ENCODE data around the gene SATB1.

Gene SATB1

GRCh38 chr3:18416332-18416731, 8.8 kb downstream of the SATB1 start:
- no peak overlapping the region for H3K4me3 ChIP-seq (ENCODE audit: low read length)
- H3K27me3 ChIP-seq (ENCODE audit: insufficient read depth, low read length) = no peaks in the 10 kb centered on the region
- no peak overlapping the region for H3K27ac ChIP-seq (ENCODE audit: low read length)
- H3K36me3 ChIP-seq (ENCODE audit: insufficient read depth, low read depth, low read length) = peaks cover 53% of the 10 kb centered on the region
- no peaks in the 10 kb centered on the region for H3K4me1 ChIP-seq (ENCODE audit: insufficient read depth, low read length)
- H3K9me3 ChIP-seq (ENCODE audit: insufficient read depth, low read depth, low read length) = no peaks in the 10 kb centered on the region
- H3K9ac ChIP-seq (ENCODE audit: low read depth, low read length) = no peak overlapping the region

GRCh38 chr3:18415839-18416238, 9.3 kb downstream of the SATB1 start:
- no peaks in the 10 kb centered on the region for H3K4me1 ChIP-seq (ENCODE audit: insufficient read depth, low read length)
- no peak overlapping the region for H3K27ac ChIP-seq (ENCODE audit: low read length)

GRCh38 chr3:18415167-18415566, 10.0 kb downstream of the SATB1 start:
- no peaks in the 10 kb centered on the region for H3K9me3 ChIP-seq (ENCODE audit: insufficient read depth, low read depth, low read length)
- no peaks in the 10 kb centered on the region for H3K4me1 ChIP-seq (ENCODE audit: insufficient read depth, low read length)
- no peak overlapping the region for H3K4me3 ChIP-seq (ENCODE audit: low read length)
- H3K27me3 ChIP-seq (ENCODE audit: insufficient read depth, low read length) = no peaks in the 10 kb centered on the region
- H3K27ac ChIP-seq (ENCODE audit: low read length) = no peak overlapping the region
- H3K36me3 ChIP-seq (ENCODE audit: insufficient read depth, low read depth, low read length) = peaks cover 49% of the 10 kb centered on the region
- no peak overlapping the region for H3K9ac ChIP-seq (ENCODE audit: low read depth, low read length)

More at GRCh38 chr3:18415839-18416238, 9.3 kb downstream of the SATB1 start:
- no peak overlapping the region for H3K9ac ChIP-seq (ENCODE audit: low read depth, low read length)
- H3K27me3 ChIP-seq (ENCODE audit: insufficient read depth, low read length) = no peaks in the 10 kb centered on the region
- H3K36me3 ChIP-seq (ENCODE audit: insufficient read depth, low read depth, low read length) = peaks cover 53% of the 10 kb centered on the region
- H3K4me3 ChIP-seq (ENCODE audit: low read length) = no peak overlapping the region
- no peaks in the 10 kb centered on the region for H3K9me3 ChIP-seq (ENCODE audit: insufficient read depth, low read depth, low read length)

GRCh38 chr3:18412684-18413083, 12.5 kb downstream of the SATB1 start:
- Histone ChIP-seq H3K9ac (ENCODE audit: low read depth, low read length) (no peak overlapping the region), H3K9me3 (ENCODE audit: insufficient read depth, low read depth, low read length) (no peaks in the 10 kb centered on the region), H3K27me3 (ENCODE audit: insufficient read depth, low read length) (no peaks in the 10 kb centered on the region), H3K4me1 (ENCODE audit: insufficient read depth, low read length) (peaks cover 2% of the 10 kb centered on the region; the same call in 1 of the 2 replicates), H3K36me3 (ENCODE audit: insufficient read depth, low read depth, low read length) (peaks cover 34% of the 10 kb centered on the region), H3K4me3 (ENCODE audit: low read length) (no peak overlapping the region), H3K27ac (ENCODE audit: low read length) (no peak overlapping the region)

GRCh38 chr3:18411541-18411940, 13.6 kb downstream of the SATB1 start:
- Histone ChIP-seq H3K9ac (ENCODE audit: low read depth, low read length) (no peak overlapping the region), H3K36me3 (ENCODE audit: insufficient read depth, low read depth, low read length) (peaks cover 26% of the 10 kb centered on the region), H3K27me3 (ENCODE audit: insufficient read depth, low read length) (no peaks in the 10 kb centered on the region), H3K9me3 (ENCODE audit: insufficient read depth, low read depth, low read length) (no peaks in the 10 kb centered on the region), H3K27ac (ENCODE audit: low read length) (no peak overlapping the region), H3K4me3 (ENCODE audit: low read length) (no peak overlapping the region), H3K4me1 (ENCODE audit: insufficient read depth, low read length) (peaks cover 2% of the 10 kb centered on the region; the same call in 1 of the 2 replicates)

GRCh38 chr3:18410205-18410604, 14.9 kb downstream of the SATB1 start:
- H3K9me3 ChIP-seq (ENCODE audit: insufficient read depth, low read depth, low read length) = no peaks in the 10 kb centered on the region
- peaks cover 2% of the 10 kb centered on the region; the same call in 1 of the 2 replicates for H3K4me1 ChIP-seq (ENCODE audit: insufficient read depth, low read length)
- no peaks in the 10 kb centered on the region for H3K27me3 ChIP-seq (ENCODE audit: insufficient read depth, low read length)
- peaks cover 13% of the 10 kb centered on the region; the same call in 1 of the 2 replicates for H3K36me3 ChIP-seq (ENCODE audit: insufficient read depth, low read depth, low read length)
- no peak overlapping the region for H3K27ac ChIP-seq (ENCODE audit: low read length)
- H3K9ac ChIP-seq (ENCODE audit: low read depth, low read length) = no peak overlapping the region
- no peak overlapping the region for H3K4me3 ChIP-seq (ENCODE audit: low read length)

- Histone ChIP-seq H3K4me1 (ENCODE audit: insufficient read depth, low read length) (peaks cover 2% of the 10 kb centered on the region; the same call in 1 of the 2 replicates), H3K27ac (ENCODE audit: low read length) (no peak overlapping the region), H3K36me3 (ENCODE audit: insufficient read depth, low read depth, low read length) (peaks cover 7% of the 10 kb centered on the region; the same call in 1 of the 2 replicates), H3K4me3 (ENCODE audit: low read length) (no peak overlapping the region), H3K9me3 (ENCODE audit: insufficient read depth, low read depth, low read length) (no peaks in the 10 kb centered on the region), H3K27me3 (ENCODE audit: insufficient read depth, low read length) (no peaks in the 10 kb centered on the region), H3K9ac (ENCODE audit: low read depth, low read length) (no peak overlapping the region)
These were observed 15.9 kb downstream of the SATB1 start for GRCh38 chr3:18409266-18409665.

GRCh38 chr3:18405141-18405540, 20.0 kb downstream of the SATB1 start:
- no peaks in the 10 kb centered on the region for H3K27me3 ChIP-seq (ENCODE audit: insufficient read depth, low read length)
- no peak overlapping the region for H3K27ac ChIP-seq (ENCODE audit: low read length)
- H3K9ac ChIP-seq (ENCODE audit: low read depth, low read length) = no peak overlapping the region
- no peak overlapping the region for H3K4me3 ChIP-seq (ENCODE audit: low read length)
- peaks cover 2% of the 10 kb centered on the region; the same call in 1 of the 2 replicates for H3K4me1 ChIP-seq (ENCODE audit: insufficient read depth, low read length)
- no peaks in the 10 kb centered on the region for H3K9me3 ChIP-seq (ENCODE audit: insufficient read depth, low read depth, low read length)
- H3K36me3 ChIP-seq (ENCODE audit: insufficient read depth, low read depth, low read length) = no peaks in the 10 kb centered on the region

- Histone ChIP-seq H3K27me3 (ENCODE audit: insufficient read depth, low read length) (no peaks in the 10 kb centered on the region), H3K27ac (ENCODE audit: low read length) (no peak overlapping the region), H3K4me1 (ENCODE audit: insufficient read depth, low read length) (no peaks in the 10 kb centered on the region; the same call in 1 of the 2 replicates), H3K9ac (ENCODE audit: low read depth, low read length) (no peak overlapping the region), H3K4me3 (ENCODE audit: low read length) (no peak overlapping the region), H3K9me3 (ENCODE audit: insufficient read depth, low read depth, low read length) (no peaks in the 10 kb centered on the region), H3K36me3 (ENCODE audit: insufficient read depth, low read depth, low read length) (no peaks in the 10 kb centered on the region)
These were observed 22.1 kb downstream of the SATB1 start for GRCh38 chr3:18403061-18403460.

- Histone ChIP-seq H3K9me3 (ENCODE audit: insufficient read depth, low read depth, low read length) (no peaks in the 10 kb centered on the region), H3K27ac (ENCODE audit: low read length) (no peak overlapping the region), H3K9ac (ENCODE audit: low read depth, low read length) (no peak overlapping the region), H3K36me3 (ENCODE audit: insufficient read depth, low read depth, low read length) (no peaks in the 10 kb centered on the region), H3K4me1 (ENCODE audit: insufficient read depth, low read length) (no peaks in the 10 kb centered on the region; the same call in 1 of the 2 replicates), H3K4me3 (ENCODE audit: low read length) (no peak overlapping the region), H3K27me3 (ENCODE audit: insufficient read depth, low read length) (no peaks in the 10 kb centered on the region)
These were observed 22.8 kb downstream of the SATB1 start for GRCh38 chr3:18402239-18402799.

GRCh38 chr3:18401300-18401961, 23.7 kb downstream of the SATB1 start:
- H3K4me3 ChIP-seq (ENCODE audit: low read length) = no peak overlapping the region
- no peak overlapping the region for H3K27ac ChIP-seq (ENCODE audit: low read length)
- H3K4me1 ChIP-seq (ENCODE audit: insufficient read depth, low read length) = no peaks in the 10 kb centered on the region
- no peaks in the 10 kb centered on the region for H3K27me3 ChIP-seq (ENCODE audit: insufficient read depth, low read length)
- peaks cover 2% of the 10 kb centered on the region; the same call in 1 of the 2 replicates for H3K36me3 ChIP-seq (ENCODE audit: insufficient read depth, low read depth, low read length)
- H3K9ac ChIP-seq (ENCODE audit: low read depth, low read length) = no peak overlapping the region
- no peaks in the 10 kb centered on the region for H3K9me3 ChIP-seq (ENCODE audit: insufficient read depth, low read depth, low read length)

- H3K27me3 ChIP-seq (ENCODE audit: insufficient read depth, low read length) = no peaks in the 10 kb centered on the region
- H3K4me3 ChIP-seq (ENCODE audit: low read length) = no peak overlapping the region
- H3K9ac ChIP-seq (ENCODE audit: low read depth, low read length) = no peak overlapping the region
- peaks cover 22% of the 10 kb centered on the region for H3K36me3 ChIP-seq (ENCODE audit: insufficient read depth, low read depth, low read length)
- H3K4me1 ChIP-seq (ENCODE audit: insufficient read depth, low read length) = no peaks in the 10 kb centered on the region
- H3K27ac ChIP-seq (ENCODE audit: low read length) = no peak overlapping the region
- H3K9me3 ChIP-seq (ENCODE audit: insufficient read depth, low read depth, low read length) = no peaks in the 10 kb centered on the region
These were observed 26.7 kb downstream of the SATB1 start for GRCh38 chr3:18398448-18398847.

Data from iPS-20b (cell line).